Choroid plexus epithelial cell (primary cell): ENCODE measurements around the gene CCDC185.

Source experiments
- DNase-seq: peaks from one replicate; pipeline ENCODE4 v3.0.0-alpha.2; 2010; ENCODE audit warnings: low read depth
- H3K4me3 ChIP-seq: 2 replicates; pipeline ENCODE4 v1.5.1; 2011; ENCODE audit warnings: low read depth, mild to moderate bottlenecking, control low read depth, low read length, moderate library complexity
- TF ChIP-seq, protein P1 (sequence below): conservative IDR thresholded peaks from 2 replicates; pipeline ENCODE4 v1.5.1; 2011; ENCODE audit warnings: low read depth, mild to moderate bottlenecking, control low read depth, inconsistent platforms, low read length, moderate library complexity

The CCDC185 gene

DNA sequence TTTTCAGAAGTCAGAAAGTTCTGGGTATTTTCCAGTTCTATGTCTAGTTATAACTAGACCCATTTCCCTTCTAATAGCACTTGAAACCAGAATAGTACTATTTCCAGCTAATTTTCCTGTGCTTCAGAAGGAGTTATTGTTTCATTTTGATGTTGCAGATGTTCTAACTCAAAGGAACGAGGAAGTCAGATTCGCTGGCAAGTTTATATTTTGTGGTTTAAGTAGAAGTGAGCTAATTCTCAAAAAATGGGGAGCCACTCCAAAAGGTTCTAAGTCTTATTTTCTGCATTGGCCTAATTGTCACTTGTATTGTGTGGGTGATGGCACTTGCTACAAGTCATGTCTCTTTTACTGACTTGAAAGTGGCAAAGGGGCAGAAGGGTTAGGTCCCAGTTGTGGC, 18.1 kb downstream of the CCDC185 start:
- peak; percentile 11 for DNase-seq
- H3K4me3 ChIP-seq, result no peak overlapping the region
- TF ChIP-seq, protein P1, sequence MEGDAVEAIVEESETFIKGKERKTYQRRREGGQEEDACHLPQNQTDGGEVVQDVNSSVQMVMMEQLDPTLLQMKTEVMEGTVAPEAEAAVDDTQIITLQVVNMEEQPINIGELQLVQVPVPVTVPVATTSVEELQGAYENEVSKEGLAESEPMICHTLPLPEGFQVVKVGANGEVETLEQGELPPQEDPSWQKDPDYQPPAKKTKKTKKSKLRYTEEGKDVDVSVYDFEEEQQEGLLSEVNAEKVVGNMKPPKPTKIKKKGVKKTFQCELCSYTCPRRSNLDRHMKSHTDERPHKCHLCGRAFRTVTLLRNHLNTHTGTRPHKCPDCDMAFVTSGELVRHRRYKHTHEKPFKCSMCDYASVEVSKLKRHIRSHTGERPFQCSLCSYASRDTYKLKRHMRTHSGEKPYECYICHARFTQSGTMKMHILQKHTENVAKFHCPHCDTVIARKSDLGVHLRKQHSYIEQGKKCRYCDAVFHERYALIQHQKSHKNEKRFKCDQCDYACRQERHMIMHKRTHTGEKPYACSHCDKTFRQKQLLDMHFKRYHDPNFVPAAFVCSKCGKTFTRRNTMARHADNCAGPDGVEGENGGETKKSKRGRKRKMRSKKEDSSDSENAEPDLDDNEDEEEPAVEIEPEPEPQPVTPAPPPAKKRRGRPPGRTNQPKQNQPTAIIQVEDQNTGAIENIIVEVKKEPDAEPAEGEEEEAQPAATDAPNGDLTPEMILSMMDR, result no peak

DNA sequence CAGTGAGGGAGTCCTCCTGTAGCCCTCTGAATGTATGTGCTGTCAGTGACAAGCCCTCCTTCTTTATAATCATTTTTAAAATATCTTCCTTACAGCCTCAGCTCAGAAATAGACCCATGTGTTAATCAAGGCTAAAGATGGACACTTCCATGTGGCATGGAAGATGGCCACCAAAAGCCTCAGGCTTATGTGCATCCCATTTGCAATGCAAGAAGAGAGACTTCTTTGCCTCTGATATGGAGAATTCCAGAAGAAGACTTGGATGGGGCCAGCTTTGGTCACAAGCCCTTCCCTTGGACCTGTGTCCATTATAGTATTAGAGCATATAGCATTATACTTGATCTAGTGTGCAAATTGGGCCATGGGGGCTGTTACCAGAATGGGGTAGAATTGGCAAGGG, 18.5 kb downstream of the CCDC185 start:
- DNase-seq, result no peak
- TF ChIP-seq, protein P1, result no peak
- H3K4me3 ChIP-seq, result no peak overlapping the region

DNA sequence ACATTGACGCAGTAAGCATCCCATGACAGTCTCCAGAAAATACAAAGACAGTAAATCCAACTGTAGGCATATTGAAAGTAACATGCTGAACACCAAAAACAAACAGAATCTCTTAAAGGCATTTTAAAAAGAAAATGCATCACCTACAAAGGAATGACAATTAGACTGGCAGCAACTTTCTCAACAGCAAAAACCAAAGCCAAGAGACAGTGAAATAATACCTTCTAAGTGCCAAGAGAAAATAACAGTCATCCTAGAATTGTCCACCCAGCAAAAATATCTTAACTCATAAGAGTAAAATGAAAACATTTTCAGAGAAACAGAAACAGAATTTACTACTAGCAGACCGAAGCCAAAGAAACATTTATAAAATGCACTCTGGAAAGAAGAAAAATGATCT, 20.0 kb downstream of the CCDC185 start:
- DNase-seq, result no peak
- TF ChIP-seq, protein P1, result no peak

DNA sequence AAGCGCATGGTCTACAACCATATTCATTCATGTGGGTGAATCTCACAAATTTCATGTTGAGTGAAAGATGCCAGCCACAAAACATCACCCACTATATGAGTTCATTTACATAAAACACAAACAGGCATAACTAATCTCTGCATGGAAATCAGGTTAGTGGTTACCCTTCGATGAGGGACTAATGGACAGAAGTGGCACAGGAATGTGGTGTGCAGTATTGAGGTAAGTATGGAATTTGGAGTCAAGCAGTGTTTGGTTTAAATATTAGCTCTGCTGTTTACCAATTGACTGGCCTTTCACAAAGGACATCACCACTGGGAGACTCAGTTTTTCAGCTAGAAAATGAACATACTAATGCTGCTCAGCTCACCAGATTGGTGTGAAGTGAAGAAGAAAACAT, 24.2 kb downstream of the CCDC185 start:
- no peak overlapping the region for H3K4me3 ChIP-seq
- TF ChIP-seq, protein P1, result no peak
- no peak for DNase-seq

More for the DNA sequence above, 20.0 kb downstream of the CCDC185 start:
- H3K4me3 ChIP-seq, result no peak overlapping the region

DNA sequence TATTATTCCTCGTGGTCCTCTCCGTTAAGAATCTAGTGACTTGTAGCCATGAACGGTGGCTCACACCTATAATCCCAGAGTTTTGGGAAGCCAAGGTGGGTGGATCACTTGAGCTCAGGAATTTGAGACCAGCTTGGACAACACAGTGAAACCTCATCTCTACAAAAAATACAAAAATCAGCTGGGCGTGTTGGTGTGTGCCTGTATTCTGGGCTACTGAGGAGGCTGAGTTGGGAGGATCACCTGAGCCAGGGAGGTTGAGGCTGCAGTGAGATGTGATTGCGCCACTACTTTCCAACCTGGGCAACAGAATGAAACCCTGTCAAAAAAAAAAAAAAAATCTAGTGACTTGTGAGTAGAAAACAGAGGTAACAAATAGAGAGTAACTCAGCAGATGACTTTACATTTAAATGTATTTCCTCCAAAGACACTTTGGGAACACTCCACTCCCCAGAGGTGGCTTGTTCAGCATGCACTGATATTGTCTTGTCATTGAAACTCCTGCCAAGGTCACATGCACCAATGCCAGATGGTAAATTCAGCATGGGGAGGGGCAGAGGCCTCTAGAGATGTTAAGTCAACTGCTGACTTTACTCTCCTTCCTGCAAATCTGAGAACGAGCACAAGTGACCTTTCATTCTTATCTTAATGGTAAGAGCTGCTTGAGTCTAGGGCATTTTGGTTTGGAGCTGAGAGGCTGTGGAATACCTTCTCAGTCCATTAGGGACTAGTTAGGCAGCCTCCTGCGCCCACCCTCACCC, 24.9 kb downstream of the CCDC185 start:
- H3K4me3 ChIP-seq, result no peak overlapping the region
- no peak for DNase-seq
- TF ChIP-seq, protein P1, result no peak

DNA sequence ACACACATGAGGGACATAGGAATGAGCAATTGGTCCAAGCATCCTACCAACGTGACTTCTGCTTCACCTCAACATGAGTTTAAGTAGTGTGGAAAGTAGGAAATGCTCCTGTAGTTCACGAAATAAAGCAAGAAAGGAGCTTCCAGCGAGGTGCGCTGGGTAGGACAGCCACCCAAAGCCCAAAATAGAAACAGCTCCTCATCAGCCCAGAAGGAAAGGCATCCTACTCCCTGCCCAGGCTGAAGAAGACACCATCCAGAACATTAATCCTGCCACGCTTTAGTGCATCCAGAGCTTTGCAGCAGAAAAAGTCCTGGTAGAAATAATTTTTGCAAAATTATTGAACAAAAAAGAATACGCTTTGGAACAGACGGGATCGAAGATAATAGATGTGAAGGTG, 25.9 kb downstream of the CCDC185 start:
- DNase-seq, result no peak
- H3K4me3 ChIP-seq, result no peak overlapping the region
- TF ChIP-seq, protein P1, result no peak

DNA sequence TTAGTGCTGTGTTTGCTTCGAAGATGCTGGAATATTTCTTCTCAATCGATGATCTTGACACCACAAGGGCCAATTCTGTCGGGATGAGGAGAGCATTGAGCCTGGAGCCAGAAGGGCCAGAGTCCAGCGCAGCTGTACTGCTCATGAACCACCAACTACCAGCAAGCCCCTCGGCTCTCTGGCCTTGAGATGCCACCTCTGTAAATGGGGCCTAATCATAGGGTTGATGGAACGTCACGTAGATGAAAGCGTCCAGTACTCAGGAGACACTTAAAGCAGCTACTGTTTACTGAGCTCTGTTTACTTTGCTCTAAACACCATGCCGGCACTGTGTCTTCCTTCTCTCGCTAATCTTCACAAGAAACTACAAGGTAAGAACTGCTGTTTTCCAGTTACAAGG, 26.3 kb downstream of the CCDC185 start:
- TF ChIP-seq, protein P1, result no peak
- no peak for DNase-seq
- H3K4me3 ChIP-seq, result no peak overlapping the region
